ENCODE measurements around the gene AUTS2.

DNA sequence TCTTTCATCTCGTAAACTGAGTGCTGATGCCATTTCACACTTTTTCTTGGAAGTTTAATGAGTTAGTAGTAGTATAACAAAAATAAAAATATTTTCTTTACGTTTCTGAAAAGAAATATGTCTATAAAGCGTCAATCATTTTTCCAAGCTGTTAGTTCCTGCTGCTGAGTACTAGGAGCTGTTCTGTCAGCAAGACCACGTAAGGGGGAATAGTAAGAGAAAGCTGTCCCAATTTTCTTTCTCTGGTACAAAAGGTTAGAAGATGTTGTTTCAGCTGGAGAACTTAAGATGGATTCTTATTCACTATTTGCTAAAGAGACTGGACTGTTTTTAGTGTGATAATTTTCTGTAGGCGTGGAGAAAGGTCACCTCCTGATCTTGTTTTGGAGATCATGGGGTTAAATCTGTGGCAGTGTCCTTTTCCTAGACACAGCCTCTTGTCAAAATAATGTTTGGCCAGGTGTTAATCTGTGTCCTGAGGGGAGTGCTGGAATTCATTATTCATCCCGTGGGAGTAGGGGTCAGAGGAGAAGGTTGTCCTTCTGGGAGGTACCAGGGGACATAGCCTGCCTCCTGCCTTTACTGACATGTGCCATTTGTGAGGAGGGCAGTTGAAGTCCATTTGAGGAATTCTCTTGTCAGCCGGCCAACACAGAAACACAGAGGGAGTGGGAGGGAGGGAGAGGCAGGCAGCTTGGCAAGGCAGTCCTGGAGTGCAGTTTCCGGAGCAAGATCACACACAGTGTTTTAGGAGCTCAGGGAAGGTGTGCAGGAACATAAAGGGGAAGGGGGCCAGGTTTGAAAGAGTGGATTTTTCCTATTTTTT, 368.7 kb downstream of the AUTS2 start:
- no peak for TF ChIP-seq EZH2phosphoT487 (IDR thresholded peaks at IDR 0.05; ENCODE audit: insufficient read depth, low read depth)
- no peak for TF ChIP-seq EZH2 (IDR thresholded peaks at IDR 0.05; ENCODE audit: insufficient read depth, poor library complexity, severe bottlenecking)

Data from GM23248 (cell line).